ENCODE results near the gene NINJ1. TPM values are rescaled to one million over a fixed set of nuclear protein-coding genes. Genes with fewer than 3 reads are reported as not detected.

The NINJ1 gene
- total RNA-seq: 20.9 TPM

- no peaks in the 10 kb centered on the region for H3K27me3 ChIP-seq (ENCODE audit: control insufficient read depth in 3 of 3, insufficient read depth in 3 of 3, low read length in 3 of 3)
- peak within 1 kb of the TSS; percentile 81 to 91 (median 82) for H3K4me3 ChIP-seq (ENCODE audit: low read length in 3 of 3)
- no peaks in the 10 kb centered on the region for H3K9me3 ChIP-seq (ENCODE audit: control insufficient read depth in 3 of 3, low read length in 3 of 3)
- peaks cover 60 to 64% (median 60%) of the 10 kb centered on the region in 3 donors for H3K4me1 ChIP-seq (ENCODE audit: control insufficient read depth in 3 of 3, insufficient read depth in 3 of 3, low read length in 3 of 3)
- peak within 1 kb of the TSS; percentile 94 for H3K27ac ChIP-seq (ENCODE audit: low read depth, low read length)
- peak within 1 kb of the TSS; percentile 91 to 96 (median 96) for H3K9ac ChIP-seq (ENCODE audit: low read depth in 1 of 3, low read length in 3 of 3)
- no peaks in the 10 kb centered on the region for H3K36me3 ChIP-seq (ENCODE audit: control insufficient read depth in 3 of 3, insufficient read depth in 3 of 3, low read length in 3 of 3)
Observed at GRCh38 chr9:93134015-93134739, at the start of gene NINJ1. NINJ1 (minus strand) TSS chr9:93134251; CDS start chr9:93134217, 34 bp downstream.

GRCh38 chr9:93183131-93183662 is 49.1 kb upstream of the NINJ1 start:
- H3K4me3 ChIP-seq (ENCODE audit: low read length in 3 of 3): peak overlapping the region; percentile 41 to 72 (median 72)
- H3K9ac ChIP-seq (ENCODE audit: low read depth in 1 of 3, low read length in 3 of 3): peak overlapping the region in 2 of 3 donors; percentile 45 to 86
- no peaks in the 10 kb centered on the region for H3K36me3 ChIP-seq (ENCODE audit: control insufficient read depth in 3 of 3, insufficient read depth in 3 of 3, low read length in 3 of 3)
- peaks cover 3 to 9% (median 9%) of the 10 kb centered on the region in 3 donors for H3K27me3 ChIP-seq (ENCODE audit: control insufficient read depth in 3 of 3, insufficient read depth in 3 of 3, low read length in 3 of 3)
- no peak overlapping the region for H3K27ac ChIP-seq (ENCODE audit: low read depth, low read length)
- H3K4me1 ChIP-seq (ENCODE audit: control insufficient read depth in 3 of 3, insufficient read depth in 3 of 3, low read length in 3 of 3): peaks cover 35 to 60% (median 59%) of the 10 kb centered on the region in 3 donors
- H3K9me3 ChIP-seq (ENCODE audit: control insufficient read depth in 3 of 3, low read length in 3 of 3): no peaks in the 10 kb centered on the region

- no peaks in the 10 kb centered on the region for H3K9me3 ChIP-seq (ENCODE audit: control insufficient read depth in 3 of 3, low read length in 3 of 3)
- no peak overlapping the region for H3K4me3 ChIP-seq (ENCODE audit: low read length in 3 of 3)
- peaks cover 3 to 9% (median 9%) of the 10 kb centered on the region in 3 donors for H3K27me3 ChIP-seq (ENCODE audit: control insufficient read depth in 3 of 3, insufficient read depth in 3 of 3, low read length in 3 of 3)
- peaks cover 32 to 59% (median 53%) of the 10 kb centered on the region in 3 donors for H3K4me1 ChIP-seq (ENCODE audit: control insufficient read depth in 3 of 3, insufficient read depth in 3 of 3, low read length in 3 of 3)
- no peak overlapping the region for H3K9ac ChIP-seq (ENCODE audit: low read depth in 1 of 3, low read length in 3 of 3)
- H3K36me3 ChIP-seq (ENCODE audit: control insufficient read depth in 3 of 3, insufficient read depth in 3 of 3, low read length in 3 of 3): no peaks in the 10 kb centered on the region
- H3K27ac ChIP-seq (ENCODE audit: low read depth, low read length): no peak overlapping the region
Observed at GRCh38 chr9:93182572-93182971, 48.5 kb upstream of the NINJ1 start.

GRCh38 chr9:93181672-93182435 is 47.8 kb upstream of the NINJ1 start:
- H3K36me3 ChIP-seq (ENCODE audit: control insufficient read depth in 3 of 3, insufficient read depth in 3 of 3, low read length in 3 of 3): no peaks in the 10 kb centered on the region
- H3K27me3 ChIP-seq (ENCODE audit: control insufficient read depth in 3 of 3, insufficient read depth in 3 of 3, low read length in 3 of 3): peaks cover 3 to 9% (median 9%) of the 10 kb centered on the region in 3 donors
- H3K9ac ChIP-seq (ENCODE audit: low read depth in 1 of 3, low read length in 3 of 3): peak overlapping the region in 1 of 3 donors; percentile 25
- H3K27ac ChIP-seq (ENCODE audit: low read depth, low read length): no peak overlapping the region
- no peak overlapping the region for H3K4me3 ChIP-seq (ENCODE audit: low read length in 3 of 3)
- no peaks in the 10 kb centered on the region for H3K9me3 ChIP-seq (ENCODE audit: control insufficient read depth in 3 of 3, low read length in 3 of 3)
- peaks cover 24 to 52% (median 46%) of the 10 kb centered on the region in 3 donors for H3K4me1 ChIP-seq (ENCODE audit: control insufficient read depth in 3 of 3, insufficient read depth in 3 of 3, low read length in 3 of 3)

- no peak overlapping the region for H3K27ac ChIP-seq (ENCODE audit: low read depth, low read length)
- H3K27me3 ChIP-seq (ENCODE audit: control insufficient read depth in 3 of 3, insufficient read depth in 3 of 3, low read length in 3 of 3): peaks cover 3 to 9% (median 9%) of the 10 kb centered on the region in 3 donors
Observed at GRCh38 chr9:93180938-93181337, 46.9 kb upstream of the NINJ1 start.

GRCh38 chr9:93178851-93179786 is 45.1 kb upstream of the NINJ1 start:
- Histone ChIP-seq H3K9ac (ENCODE audit: low read depth in 1 of 3, low read length in 3 of 3) (no peak overlapping the region), H3K9me3 (ENCODE audit: control insufficient read depth in 3 of 3, low read length in 3 of 3) (no peaks in the 10 kb centered on the region), H3K27ac (ENCODE audit: low read depth, low read length) (no peak overlapping the region), H3K4me1 (ENCODE audit: control insufficient read depth in 3 of 3, insufficient read depth in 3 of 3, low read length in 3 of 3) (peaks cover 8 to 35% (median 29%) of the 10 kb centered on the region in 3 donors), H3K4me3 (ENCODE audit: low read length in 3 of 3) (no peak overlapping the region), H3K27me3 (ENCODE audit: control insufficient read depth in 3 of 3, insufficient read depth in 3 of 3, low read length in 3 of 3) (peaks cover 3 to 9% (median 9%) of the 10 kb centered on the region in 3 donors), H3K36me3 (ENCODE audit: control insufficient read depth in 3 of 3, insufficient read depth in 3 of 3, low read length in 3 of 3) (no peaks in the 10 kb centered on the region)

More at GRCh38 chr9:93180938-93181337, 46.9 kb upstream of the NINJ1 start:
- H3K4me3 ChIP-seq (ENCODE audit: low read length in 3 of 3): no peak overlapping the region
- H3K36me3 ChIP-seq (ENCODE audit: control insufficient read depth in 3 of 3, insufficient read depth in 3 of 3, low read length in 3 of 3): no peaks in the 10 kb centered on the region
- H3K9me3 ChIP-seq (ENCODE audit: control insufficient read depth in 3 of 3, low read length in 3 of 3): no peaks in the 10 kb centered on the region
- no peak overlapping the region for H3K9ac ChIP-seq (ENCODE audit: low read depth in 1 of 3, low read length in 3 of 3)
- H3K4me1 ChIP-seq (ENCODE audit: control insufficient read depth in 3 of 3, insufficient read depth in 3 of 3, low read length in 3 of 3): peaks cover 15 to 43% (median 37%) of the 10 kb centered on the region in 3 donors

- Histone ChIP-seq H3K27ac (ENCODE audit: low read depth, low read length) (no peak overlapping the region), H3K27me3 (ENCODE audit: control insufficient read depth in 3 of 3, insufficient read depth in 3 of 3, low read length in 3 of 3) (peaks cover 3 to 5% (median 4%) of the 10 kb centered on the region in 3 donors), H3K9me3 (ENCODE audit: control insufficient read depth in 3 of 3, low read length in 3 of 3) (no peaks in the 10 kb centered on the region), H3K9ac (ENCODE audit: low read depth in 1 of 3, low read length in 3 of 3) (no peak overlapping the region), H3K36me3 (ENCODE audit: control insufficient read depth in 3 of 3, insufficient read depth in 3 of 3, low read length in 3 of 3) (no peaks in the 10 kb centered on the region), H3K4me1 (ENCODE audit: control insufficient read depth in 3 of 3, insufficient read depth in 3 of 3, low read length in 3 of 3) (peaks cover 0 to 26% (median 19%) of the 10 kb centered on the region in 3 donors), H3K4me3 (ENCODE audit: low read length in 3 of 3) (no peak overlapping the region)
Observed at GRCh38 chr9:93177676-93178075, 43.6 kb upstream of the NINJ1 start.

- H3K9me3 ChIP-seq (ENCODE audit: control insufficient read depth in 3 of 3, low read length in 3 of 3): no peaks in the 10 kb centered on the region
- no peak overlapping the region for H3K9ac ChIP-seq (ENCODE audit: low read depth in 1 of 3, low read length in 3 of 3)
- no peaks in the 10 kb centered on the region for H3K27me3 ChIP-seq (ENCODE audit: control insufficient read depth in 3 of 3, insufficient read depth in 3 of 3, low read length in 3 of 3)
- H3K4me1 ChIP-seq (ENCODE audit: control insufficient read depth in 3 of 3, insufficient read depth in 3 of 3, low read length in 3 of 3): peaks cover 0 to 4% (median 0%) of the 10 kb centered on the region in 3 donors
- H3K36me3 ChIP-seq (ENCODE audit: control insufficient read depth in 3 of 3, insufficient read depth in 3 of 3, low read length in 3 of 3): no peaks in the 10 kb centered on the region
- no peak overlapping the region for H3K27ac ChIP-seq (ENCODE audit: low read depth, low read length)
- H3K4me3 ChIP-seq (ENCODE audit: low read length in 3 of 3): no peak overlapping the region
Observed at GRCh38 chr9:93174976-93175375, 40.9 kb upstream of the NINJ1 start.

GRCh38 chr9:93173365-93174051 is 39.5 kb upstream of the NINJ1 start:
- no peaks in the 10 kb centered on the region for H3K36me3 ChIP-seq (ENCODE audit: control insufficient read depth in 3 of 3, insufficient read depth in 3 of 3, low read length in 3 of 3)
- no peak overlapping the region for H3K9ac ChIP-seq (ENCODE audit: low read depth in 1 of 3, low read length in 3 of 3)
- no peak overlapping the region for H3K27ac ChIP-seq (ENCODE audit: low read depth, low read length)
- no peaks in the 10 kb centered on the region for H3K9me3 ChIP-seq (ENCODE audit: control insufficient read depth in 3 of 3, low read length in 3 of 3)
- no peak overlapping the region for H3K4me3 ChIP-seq (ENCODE audit: low read length in 3 of 3)
- peaks cover 4 to 9% (median 6%) of the 10 kb centered on the region in 3 donors for H3K4me1 ChIP-seq (ENCODE audit: control insufficient read depth in 3 of 3, insufficient read depth in 3 of 3, low read length in 3 of 3)
- no peaks in the 10 kb centered on the region for H3K27me3 ChIP-seq (ENCODE audit: control insufficient read depth in 3 of 3, insufficient read depth in 3 of 3, low read length in 3 of 3)

Data from skeletal muscle tissue (tissue), 4 donors.